ENCODE measurements around the gene RBMX. TPM values are rescaled to one million over a fixed set of nuclear protein-coding genes. Genes with fewer than 3 reads are reported as not detected.
"Not testable (repeated sequence)": the region's sequence is repeated elsewhere in the genome, so short reads cannot be mapped to it uniquely, and the experiment has no call there.

Gene RBMX
- total RNA-seq, 1 experiment from 2014 or later: 690 TPM

DNA sequence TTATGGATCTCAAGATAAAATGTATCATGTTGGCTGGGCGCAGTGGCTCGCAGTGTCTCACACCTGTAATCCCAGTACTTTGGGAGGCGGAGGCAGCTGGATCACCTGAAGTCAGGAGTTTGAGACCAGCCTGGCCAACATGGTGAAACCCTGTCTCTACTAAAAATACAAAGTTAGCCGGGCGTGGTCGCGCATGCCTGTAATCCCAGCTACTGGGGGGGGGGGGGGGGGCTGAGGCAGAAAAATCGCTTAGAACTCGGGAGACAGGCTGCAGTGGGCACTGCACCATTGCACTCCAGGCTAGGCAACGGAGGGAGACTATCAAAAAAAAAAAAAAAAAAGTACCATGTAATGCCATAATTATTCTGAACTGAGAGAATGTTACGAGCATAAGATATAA lies 2.1 kb downstream of the RBMX start:
- DNase-seq (ENCODE audit: low spot score): no peak

DNA sequence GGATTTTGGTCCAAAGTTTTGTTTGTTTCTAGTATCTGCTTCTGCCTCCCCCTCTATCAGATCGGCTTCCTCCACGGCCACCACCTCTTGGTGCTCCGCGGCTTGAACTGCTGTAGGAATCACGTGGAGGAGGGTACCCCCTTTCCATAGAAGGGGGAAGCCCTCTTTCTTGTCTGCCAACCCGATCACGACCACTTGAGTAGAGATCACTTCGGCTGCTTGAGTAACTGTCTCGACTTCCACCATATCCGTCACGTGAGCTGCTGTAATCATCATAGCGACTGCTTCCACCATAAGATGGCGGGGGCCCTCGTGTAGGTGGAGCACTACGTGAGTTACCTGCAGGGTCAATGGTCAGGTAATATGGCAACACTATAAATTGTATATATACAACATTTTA lies 6.4 kb downstream of the RBMX start:
- DNase-seq (ENCODE audit: low spot score): not testable (repeated sequence)

DNA sequence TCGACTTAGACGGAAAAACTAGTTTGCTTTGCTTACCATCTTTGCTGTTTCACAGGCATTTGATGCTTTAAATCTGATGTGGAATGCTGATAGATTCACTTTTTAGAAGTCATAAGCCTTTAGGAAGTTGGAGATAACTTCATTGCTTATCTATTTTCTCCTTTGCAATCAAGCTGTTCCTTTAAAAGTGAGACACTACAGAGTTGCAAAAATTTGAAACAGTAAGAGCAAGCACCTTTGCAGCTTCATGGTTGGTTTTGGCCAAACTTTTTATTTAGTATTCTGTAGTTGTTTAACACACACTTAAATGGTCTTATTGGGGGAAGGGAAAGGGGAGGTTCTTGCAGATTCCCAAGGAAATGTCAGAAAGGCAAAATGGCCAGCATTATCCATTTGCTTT lies 7.3 kb downstream of the RBMX start:
- not testable (repeated sequence) for DNase-seq (ENCODE audit: low spot score)

DNA sequence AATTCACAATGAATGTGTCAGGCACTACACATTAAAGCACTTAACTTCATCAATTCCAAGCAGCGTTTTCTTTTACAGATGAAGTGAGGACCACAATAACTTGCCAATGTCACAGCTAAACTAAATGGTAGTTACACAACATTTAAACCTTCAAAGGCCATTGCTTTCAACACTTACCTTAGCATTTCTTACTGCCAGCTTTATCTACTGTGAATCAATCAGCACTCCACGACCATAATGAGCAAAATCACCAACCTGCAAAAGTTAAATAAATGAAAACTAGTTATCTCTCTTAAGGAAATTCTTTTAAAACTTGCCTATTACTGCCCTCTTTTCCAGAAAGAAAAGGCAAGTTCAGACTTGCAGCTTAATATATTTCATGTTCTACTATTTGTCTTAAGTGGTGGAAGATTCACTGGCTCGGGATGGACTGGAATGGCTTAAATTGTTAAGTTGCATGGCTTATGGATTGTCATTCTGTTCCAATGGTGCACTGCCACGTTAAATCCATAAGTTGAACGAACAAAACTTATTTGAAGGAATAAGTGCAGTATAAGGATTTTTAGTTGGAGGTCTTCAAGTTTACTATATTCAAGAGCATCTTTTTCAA lies 8.3 kb downstream of the RBMX start:
- DNase-seq (ENCODE audit: low spot score): no peak

DNA sequence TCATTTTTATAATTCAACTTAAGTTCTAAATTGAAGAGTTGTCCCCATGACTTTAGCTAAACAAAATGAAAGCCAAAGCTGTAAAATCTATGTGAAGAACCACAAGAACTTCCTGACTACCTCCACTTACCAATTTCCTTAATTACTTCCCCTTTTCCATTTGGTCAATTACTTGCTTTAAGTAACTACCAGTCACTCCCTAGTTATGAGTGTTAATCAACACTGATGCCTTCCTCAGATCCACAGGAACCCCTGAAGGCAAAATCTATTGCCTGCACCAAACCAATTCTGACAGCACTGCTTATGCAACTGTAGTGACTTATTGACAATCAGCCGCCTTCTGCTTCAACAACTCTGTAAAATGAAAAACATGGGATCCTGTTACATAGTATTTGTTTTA lies 10.5 kb downstream of the RBMX start:
- no peak for DNase-seq (ENCODE audit: low spot score)

DNA sequence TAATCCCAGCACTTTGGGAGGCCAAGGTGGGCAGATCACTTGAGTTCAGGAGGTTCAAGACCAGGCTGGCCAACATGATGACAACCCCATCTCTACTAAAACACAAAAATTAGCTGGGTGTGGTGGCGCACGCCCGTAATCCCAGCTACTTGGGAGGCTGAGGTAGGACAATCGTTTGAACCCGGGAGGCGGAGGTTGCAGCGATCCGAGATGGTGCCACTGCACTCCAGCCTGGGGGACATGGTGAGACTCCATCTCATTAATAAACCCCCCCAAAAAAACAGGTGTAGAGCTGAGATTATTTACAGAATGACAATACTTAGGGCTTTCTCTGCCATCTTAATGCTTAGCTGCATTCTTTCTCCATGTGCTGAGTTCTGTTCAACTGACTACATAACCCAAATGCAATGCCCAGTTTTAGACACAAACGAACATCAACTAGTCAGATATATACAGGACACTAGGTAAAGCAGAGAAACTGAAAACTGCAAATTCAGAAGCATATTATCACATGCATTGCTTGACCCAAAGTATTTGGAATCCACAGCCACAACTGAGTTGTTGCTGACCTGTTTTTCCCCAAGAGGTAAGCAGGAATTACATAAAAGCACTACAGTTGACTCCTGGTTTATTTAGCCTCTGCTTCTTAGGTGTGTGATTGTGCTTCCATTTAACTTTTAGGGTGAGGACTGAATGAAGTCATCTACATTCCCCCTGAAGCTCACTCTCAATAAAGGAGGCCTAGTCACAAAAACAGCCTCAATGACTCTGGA lies 12.1 kb downstream of the RBMX start:
- no peak for DNase-seq (ENCODE audit: low spot score)

DNA sequence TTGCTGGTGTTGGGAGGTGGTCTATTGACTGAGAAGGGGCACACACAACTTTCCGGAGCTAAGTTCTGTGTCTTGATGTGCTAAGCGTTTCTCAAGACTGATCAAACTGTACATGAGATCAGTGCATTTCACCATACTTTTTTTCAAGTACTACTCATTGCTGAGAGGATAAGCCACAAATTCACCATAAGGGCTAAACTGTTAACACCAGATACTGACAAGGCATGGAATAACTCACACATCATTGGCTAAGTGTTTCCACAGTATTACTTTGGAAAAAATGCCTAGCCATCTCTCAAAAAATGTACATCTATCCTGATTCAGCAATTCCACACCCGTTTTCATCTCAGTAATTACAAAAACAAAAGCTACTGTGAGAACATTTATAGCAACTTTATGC lies 13.0 kb downstream of the RBMX start:
- no peak for DNase-seq (ENCODE audit: low spot score)

DNA sequence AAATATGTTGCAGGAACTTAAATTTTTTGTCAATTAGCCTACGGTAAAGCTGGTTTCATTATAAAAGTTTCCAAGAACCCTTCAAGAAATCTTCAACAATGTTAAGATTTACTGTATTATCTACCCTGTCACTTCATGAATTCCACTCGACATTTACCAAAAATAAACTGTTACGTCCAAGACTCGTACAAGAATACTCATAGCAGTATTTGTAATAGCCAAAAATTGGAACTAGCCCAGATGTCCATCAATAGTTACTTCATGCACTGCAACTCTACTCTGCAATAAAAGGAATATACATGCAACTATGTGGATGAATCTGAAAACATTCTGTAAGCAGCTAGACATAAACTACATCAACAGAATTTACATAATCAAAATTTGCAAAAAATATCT lies 13.4 kb downstream of the RBMX start:
- no peak for DNase-seq (ENCODE audit: low spot score)

DNA sequence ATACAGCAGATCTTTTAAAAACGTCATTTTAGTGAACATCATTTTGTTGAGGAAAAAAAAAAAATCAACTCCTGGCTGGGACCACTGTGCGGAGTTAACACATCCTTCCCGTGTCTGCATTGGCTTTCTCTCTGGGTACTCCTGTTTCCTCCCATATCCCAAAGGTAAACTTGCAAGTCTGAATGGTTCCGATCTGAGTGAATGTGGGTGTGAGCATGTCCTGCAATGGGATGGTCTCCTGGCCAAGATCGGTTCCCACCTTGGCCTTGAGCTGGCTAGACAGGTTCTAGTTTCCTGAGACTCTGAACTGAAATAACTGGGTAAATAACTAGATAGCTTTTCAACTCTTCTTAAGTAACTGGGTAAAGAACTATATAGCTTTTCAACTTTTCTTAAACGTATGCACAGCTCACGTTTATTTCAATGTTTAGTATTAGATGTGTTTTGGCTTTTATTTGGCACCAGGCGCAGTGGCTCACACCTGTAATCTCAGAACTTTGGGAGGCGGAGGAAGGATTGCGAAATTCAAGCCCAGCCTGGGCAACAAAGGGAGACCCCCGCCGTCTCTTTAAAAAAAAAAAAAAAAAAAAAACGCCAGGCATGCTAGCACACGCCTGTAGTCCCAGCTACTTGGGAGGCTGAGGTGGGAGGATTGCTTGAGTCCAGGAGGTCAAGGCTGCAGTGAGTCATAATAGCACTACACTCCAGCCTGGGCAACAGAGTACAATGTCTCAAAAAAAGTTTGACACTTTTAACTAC lies 14.0 kb downstream of the RBMX start:
- DNase-seq (ENCODE audit: low spot score): no peak

DNA sequence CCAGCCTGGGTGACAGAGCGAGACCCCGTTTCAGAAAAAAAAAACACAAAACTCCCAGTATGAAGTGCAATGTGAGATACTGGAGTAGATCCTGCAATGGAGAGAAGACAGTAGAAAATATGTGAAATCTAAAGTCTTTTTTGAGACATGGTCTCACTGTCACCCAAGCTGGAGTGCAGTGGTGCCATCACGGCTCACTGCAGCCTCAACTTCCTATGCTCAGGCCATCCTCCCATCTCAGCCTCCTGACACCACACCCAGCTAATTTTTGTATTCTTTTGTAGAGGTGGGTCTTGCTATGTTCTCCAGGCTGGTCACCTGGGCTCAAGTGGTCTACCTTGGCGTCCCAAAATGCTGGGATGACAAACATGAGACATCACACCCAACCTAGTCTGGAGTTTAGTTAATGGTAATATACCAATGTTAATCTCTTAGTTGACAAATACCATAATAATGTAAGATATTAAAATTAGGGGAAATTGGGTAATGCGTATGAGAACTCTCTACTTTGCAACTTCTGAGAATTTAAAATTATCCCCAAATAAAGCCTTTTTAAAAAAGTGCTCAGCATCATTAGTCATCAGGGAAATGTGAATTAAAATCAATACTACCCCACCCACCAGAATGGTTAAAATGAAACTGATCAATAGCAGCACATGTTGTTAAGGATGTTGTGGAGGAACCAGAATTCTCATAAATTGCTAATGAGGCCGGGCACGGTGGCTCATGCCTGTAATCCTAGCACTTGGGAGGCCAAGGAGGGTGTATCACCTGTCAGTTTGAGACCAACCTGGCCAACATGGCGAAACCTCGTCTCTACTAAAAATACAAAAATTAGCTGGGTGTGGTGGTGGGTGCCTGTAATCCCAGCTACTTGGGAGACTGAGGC lies 15.0 kb downstream of the RBMX start:
- no peak for DNase-seq (ENCODE audit: low spot score)

DNA sequence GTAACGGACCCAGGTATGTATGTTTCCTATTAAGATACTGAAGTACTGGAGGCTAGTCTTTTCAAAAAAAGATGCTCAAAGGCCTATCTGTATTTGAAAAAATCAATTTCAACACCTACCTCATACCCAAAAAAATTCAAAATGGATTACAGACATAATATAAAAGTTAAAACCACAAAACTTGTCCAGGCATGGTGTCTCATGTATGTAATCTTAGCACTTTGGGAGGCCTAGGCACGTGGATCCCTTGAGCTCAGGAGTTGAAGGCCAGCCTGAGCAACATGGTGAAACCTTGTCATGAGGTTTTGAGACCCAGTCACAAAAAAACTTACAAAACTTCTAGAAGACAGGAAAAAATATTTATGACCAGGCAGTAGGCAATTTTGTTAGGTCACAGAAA lies 16.7 kb downstream of the RBMX start:
- DNase-seq (ENCODE audit: low spot score): no peak

DNA sequence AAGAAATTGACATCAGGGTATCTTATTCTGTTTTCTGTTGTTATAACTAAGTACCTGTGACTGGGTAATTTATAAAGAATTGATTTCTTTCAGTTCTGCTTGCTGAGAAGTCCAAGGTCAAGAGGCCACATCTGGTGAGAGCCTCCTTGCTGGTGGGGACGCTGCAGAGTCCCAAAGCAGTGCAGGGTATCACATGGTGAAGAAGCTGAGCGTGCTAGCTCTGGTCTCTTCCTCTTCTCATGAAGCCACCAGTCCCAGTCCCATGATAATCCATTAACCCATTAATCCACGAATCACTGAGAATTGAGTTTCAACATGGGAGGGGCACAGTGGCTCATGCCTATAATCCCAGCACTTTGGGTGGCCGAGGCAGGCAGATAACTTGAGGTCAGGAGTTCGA lies 18.0 kb downstream of the RBMX start:
- DNase-seq (ENCODE audit: low spot score): no peak

DNA sequence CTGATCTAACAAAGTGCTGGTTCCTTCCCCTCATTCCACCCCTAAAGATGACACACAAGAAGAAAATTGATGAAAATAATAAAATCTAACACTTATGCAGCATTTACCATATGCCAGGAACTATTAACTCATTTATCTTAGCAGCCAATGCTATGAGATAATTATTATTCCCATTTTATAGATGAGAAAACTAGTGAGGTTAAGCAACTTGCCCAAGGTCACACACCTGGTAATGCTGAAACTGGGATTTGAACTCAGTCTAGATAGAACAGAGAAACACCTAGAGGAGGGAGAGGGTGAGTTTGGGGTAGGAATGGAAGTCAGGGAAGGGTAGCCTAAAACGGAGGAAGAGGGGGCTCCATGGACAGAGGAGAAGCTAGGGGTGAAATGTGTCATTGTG lies 18.6 kb downstream of the RBMX start:
- DNase-seq (ENCODE audit: low spot score): no peak

DNA sequence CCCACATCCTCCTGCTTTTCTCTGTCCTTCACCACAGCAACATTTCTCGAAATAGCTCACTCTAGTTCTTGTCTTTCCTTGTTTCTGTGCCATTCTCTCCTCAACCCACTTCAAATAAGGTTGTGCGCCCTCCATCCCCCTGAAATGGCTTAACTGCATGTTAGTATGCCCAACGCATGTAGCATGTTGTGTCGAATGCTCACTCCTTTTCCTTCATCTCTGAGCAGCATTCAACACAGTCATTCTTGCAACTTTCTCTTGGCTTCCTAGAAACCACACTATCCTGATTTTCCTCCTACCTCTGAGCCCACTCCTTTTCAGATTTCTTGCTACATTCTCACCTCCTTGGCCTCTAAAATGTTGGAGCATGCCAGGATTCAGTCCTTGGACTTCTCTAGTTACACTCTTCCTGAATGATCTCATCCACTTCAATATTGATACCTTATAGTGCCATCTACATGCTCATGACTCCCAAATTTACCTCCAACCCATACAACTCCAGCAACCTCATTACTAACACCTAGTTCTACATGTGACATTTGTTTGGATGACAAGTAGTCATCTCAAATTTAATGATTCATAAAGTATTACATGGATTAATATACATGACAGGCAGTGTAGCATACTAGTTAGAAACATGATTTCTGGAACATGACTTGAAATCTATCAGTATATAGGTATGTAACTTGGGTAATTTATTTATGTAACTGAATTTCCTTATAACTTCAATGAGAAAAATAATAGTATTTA lies 22.3 kb downstream of the RBMX start:
- DNase-seq (ENCODE audit: low spot score): no peak

DNA sequence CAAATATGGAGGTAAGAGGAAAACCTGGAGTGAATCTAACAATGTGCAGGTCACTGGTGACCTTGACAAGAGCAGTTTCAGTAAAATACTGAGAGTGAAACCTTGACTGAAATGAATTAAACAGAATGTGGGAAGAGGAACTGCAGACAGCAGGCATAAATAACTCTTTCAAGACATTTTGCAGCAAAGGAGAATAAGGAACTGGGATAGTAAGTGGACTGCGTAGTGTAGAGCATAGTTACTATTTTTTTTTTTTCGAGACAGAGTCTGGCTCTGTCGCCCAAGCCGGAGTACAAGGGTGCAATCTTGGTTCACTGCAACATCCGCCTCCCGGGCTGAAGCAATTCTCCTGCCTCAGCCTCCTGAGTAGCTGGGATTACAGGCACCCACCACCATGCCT lies 24.0 kb downstream of the RBMX start:
- DNase-seq (ENCODE audit: low spot score): no peak

DNA sequence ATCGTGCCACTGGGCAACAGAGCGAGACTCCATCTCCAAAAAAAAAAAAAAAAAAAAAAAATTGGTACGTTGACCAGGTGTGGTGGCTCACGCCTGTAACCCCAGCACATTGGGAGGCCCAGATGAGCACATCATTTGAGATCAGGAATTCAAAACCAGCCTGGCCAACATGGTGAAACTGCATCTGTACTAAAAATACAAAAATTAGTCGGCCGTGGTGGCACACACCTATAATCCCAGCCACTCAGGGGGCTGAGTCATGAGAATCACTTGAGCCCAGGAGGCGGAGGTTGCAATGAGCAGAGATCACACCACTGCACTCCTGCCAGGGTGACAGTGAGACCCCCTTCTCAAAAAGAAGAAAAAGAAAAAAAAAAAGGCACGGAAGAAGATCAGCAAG lies 24.5 kb downstream of the RBMX start:
- no peak for DNase-seq (ENCODE audit: low spot score)

DNA sequence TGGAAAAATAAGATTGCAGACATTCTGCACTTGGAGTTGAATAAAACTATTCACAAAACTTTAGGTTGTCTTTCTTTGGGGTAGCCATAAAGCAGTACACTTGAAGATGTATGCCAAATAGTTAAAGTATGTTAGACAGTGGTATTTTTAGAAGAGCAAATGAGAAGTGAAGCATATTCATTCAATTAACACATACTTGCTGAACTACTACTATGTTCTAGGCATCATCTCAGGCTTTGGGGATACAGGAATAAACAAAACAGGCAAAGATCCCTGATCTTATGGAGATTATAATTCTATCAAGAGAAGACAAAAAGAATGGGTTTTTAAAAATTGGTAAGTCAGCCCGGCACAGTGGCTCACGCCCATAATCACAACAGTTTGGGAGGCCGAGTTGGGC lies 29.0 kb downstream of the RBMX start:
- no peak for DNase-seq (ENCODE audit: low spot score)

DNA sequence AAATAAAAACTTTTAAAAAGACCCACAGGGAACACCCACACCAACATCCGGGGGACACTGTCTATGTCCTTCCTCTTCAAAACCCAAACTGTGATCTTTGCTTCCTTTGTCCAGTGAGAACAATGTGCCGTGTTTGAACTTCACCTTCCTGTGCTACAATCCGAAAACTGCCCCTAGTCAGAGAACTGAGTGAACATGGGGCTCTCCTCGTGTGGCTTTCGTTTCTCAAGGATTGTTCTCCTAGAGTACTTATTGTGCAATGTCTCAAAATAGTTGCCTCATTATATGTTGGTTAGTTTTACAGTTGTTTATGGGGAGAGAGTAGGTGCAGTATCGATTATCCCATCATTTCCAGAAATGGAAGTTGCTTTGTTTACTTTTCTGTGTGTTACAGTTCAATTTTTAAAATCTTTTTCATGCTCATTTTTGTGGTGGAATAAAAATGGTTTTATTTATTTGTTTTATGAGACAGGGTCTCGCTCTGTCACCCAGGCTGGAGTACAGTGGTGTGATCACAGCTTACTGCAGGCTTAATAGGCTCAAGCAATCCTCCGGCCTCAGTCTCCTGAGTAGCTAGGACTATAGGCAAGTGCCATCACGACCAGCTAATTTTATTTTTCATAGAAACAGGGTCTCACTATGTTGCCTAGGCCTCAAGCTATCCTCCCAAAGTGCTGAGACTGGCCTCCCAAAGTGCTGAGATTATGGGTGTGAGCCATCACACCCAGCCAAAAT lies 29.9 kb downstream of the RBMX start:
- no peak for DNase-seq (ENCODE audit: low spot score)

DNA sequence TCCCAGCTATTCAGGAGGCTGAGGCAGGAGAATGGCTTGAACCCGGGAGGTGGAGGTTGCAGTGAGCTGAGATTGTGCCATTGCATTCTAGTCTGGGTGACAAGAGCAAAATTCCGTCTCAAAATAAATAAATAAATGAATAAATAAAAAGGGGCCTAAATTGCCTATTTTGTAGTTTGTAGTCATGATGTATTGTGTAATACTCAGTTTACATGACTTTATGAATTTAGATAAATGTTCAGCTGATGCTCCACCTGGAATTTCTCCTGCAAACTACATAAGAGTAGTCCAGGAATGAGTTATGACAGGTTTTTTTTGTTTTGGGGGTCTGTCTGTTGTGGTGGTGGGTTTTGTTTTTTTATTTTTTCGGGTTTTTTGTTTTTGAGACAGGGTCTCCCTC lies 31.1 kb downstream of the RBMX start:
- DNase-seq (ENCODE audit: low spot score): no peak

DNA sequence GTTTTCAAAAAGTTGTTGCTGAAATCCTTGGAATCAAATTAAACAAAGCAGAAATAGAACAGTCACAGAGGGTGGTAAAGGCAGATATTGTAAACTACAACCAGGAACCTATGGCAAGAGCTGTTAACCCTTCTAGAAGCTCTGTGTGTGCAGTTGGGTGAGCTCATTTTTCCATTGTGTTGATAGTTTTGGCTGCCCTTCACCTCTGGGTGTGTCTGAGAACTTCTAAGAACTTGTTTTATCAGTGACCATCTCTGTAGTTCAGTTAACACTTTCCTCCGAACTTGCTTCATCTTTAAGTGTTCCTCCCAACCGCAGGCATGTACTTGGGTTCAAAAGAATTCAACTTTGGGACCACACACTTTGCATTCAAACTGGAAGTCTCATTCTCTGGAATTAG lies 32.7 kb downstream of the RBMX start:
- DNase-seq (ENCODE audit: low spot score): peak; percentile 5

DNA sequence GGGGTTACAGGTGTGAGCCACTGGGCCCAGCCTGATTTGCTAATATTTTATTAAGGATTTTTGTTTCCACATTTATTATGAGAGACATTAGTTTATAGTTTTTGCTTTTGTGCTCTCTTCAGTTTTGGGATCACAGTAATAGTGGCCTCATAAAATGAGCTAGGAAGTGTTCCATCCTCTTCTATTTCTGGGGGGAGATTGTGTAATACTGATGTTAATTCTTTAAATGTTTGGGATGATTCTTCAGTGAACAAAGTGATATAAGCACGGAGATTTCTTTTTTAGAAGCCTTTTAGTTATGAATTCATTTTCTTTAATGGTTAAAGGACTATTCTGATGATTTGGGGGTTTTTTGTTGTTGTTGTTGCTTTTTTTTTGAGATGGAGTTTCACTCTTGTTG lies 41.3 kb downstream of the RBMX start:
- no peak for DNase-seq (ENCODE audit: low spot score)
